Natural killer cell (primary cell): ENCODE results near the gene DOC2B. TPM values are rescaled to one million over a fixed set of nuclear protein-coding genes. Genes with fewer than 3 reads are reported as not detected.

Source experiments
- ATAC-seq, 3 donors: fragments of 150-1000 bp in 2 of 3; fragments of 200-7000 bp in 1 of 3; cut with Tn5 transposase; 1 replicate in 1 of 3; 2 replicates in 2 of 3; pipeline ENCODE4 v1.10.0; 2021; ENCODE audit warnings: mild to moderate bottlenecking in 2 of 3, moderate library complexity in 2 of 3
- DNase-seq, 2 donors: peaks; one replicate each; pipeline versions ENCODE4 v3.0.0 to v3.0.0-alpha.2; 2013 to 2021; ENCODE audit warnings: mixed read lengths in 1 of 2
- H3K27ac ChIP-seq: one replicate; pipeline ENCODE4 v1.5.1; 2013; ENCODE audit warnings: mild to moderate bottlenecking, low read length
- H3K27me3 ChIP-seq: one replicate; pipeline ENCODE4 v1.6.1; 2013; ENCODE audit warnings: low read length; ENCODE audit not compliant: control insufficient read depth, insufficient read depth
- H3K36me3 ChIP-seq: one replicate; pipeline ENCODE4 v1.6.1; 2013; ENCODE audit warnings: low read length; ENCODE audit not compliant: control insufficient read depth, insufficient read depth
- H3K4me1 ChIP-seq: one replicate; pipeline ENCODE4 v1.6.1; 2013; ENCODE audit warnings: low read length; ENCODE audit not compliant: control insufficient read depth, insufficient read depth
- H3K4me3 ChIP-seq: one replicate; pipeline ENCODE4 v1.5.1; 2013; ENCODE audit warnings: low read length
- H3K9me3 ChIP-seq: one replicate; pipeline ENCODE4 v1.6.1; 2013; ENCODE audit warnings: low read length; ENCODE audit not compliant: control insufficient read depth, insufficient read depth
- H3K27ac Mint-ChIP-seq, 2 donors: one replicate each; pipeline ENCODE4 v1.8.0; 2022; ENCODE audit warnings: mild to moderate bottlenecking in 2 of 2, mixed read lengths in 2 of 2, moderate library complexity in 1 of 2
- H3K27me3 Mint-ChIP-seq, 2 donors: one replicate each; pipeline ENCODE4 v1.8.0; 2022; ENCODE audit warnings: low read depth in 2 of 2, mixed read lengths in 2 of 2
- H3K36me3 Mint-ChIP-seq: one replicate; pipeline ENCODE4 v1.8.0; 2022; ENCODE audit warnings: mixed read lengths
- H3K4me1 Mint-ChIP-seq, 2 donors: one replicate each; pipeline ENCODE4 v1.8.0; 2022; ENCODE audit warnings: mixed read lengths in 2 of 2
- H3K4me3 Mint-ChIP-seq: one replicate; pipeline ENCODE4 v1.8.0; 2022; ENCODE audit warnings: mild to moderate bottlenecking, moderate library complexity, mixed read lengths
- H3K9me3 Mint-ChIP-seq, 2 donors: one replicate each; pipeline ENCODE4 v1.8.0; 2022; ENCODE audit warnings: mixed read lengths in 2 of 2
- CTCF ChIP-seq: fragments of 200-600 bp; IDR thresholded peaks from one replicate; pipeline ENCODE4 v1.8.0; 2022; ENCODE audit warnings: antibody characterized with exemption
- WGBS: methylation state at CpG from one replicate; pipeline ENCODE4 v1.1.7; 2013; ENCODE audit warnings: missing lambda C conversion rate; ENCODE audit not compliant: insufficient coverage; 5-methylcytosine and 5-hydroxymethylcytosine counted together
- intact Hi-C: fragments of 100-400 bp; cut with micrococcal nuclease; formaldehyde crosslinking; loops from one replicate; pipeline ENCODE4 v1.14.2; 2022
- total RNA-seq, 4 donors: library from RNA; stranded (reverse); fragments of 120-200 nt in 1 of 4; gene quantifications; one replicate each; pipeline versions ENCODE4 v1.2.3 to v1.2.4, GENCODE V29; 2013 to 2022

The DOC2B gene
- total RNA-seq, 3 donors from 2014 or later (not counting 1 experiment from before 2014, with no cell fraction given), result 0.07 to 0.20 TPM; not detected in 1

DNA sequence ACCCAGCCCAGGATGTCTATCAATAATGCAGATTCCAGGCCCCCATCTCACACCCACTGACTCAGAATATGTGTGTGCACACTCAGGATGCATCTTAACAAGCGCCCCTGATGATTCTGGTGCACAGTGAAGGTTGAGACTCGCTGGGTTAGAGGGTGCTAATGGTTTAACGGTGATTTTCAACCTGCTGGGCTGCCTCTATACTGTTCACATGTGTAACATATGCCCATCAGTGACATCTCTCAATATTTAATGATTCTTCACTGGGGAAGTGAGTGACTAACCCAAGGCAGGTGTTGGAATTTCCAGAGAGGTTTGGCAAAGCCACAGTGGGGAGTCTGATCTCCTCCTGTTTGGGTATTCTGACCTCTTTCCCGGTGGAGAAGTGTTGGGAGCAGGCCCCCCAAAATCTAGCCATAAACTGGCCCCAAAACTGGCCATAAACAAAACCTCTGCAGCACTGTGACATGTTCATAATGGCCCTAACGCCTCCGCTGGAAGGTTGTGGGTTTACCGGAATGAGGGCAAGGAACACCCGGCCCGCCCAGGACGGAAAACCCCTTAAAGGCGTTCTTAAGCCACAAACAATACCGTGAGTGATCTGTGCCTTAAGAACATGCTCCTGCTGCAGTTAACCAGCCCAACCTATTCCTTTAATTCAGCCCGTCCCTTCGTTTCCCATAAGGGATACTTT is 4.1 kb upstream of the DOC2B start:
- H3K27ac Mint-ChIP-seq, result no peak overlapping the region
- H3K27me3 Mint-ChIP-seq, result peaks cover 38 to 47% of the 10 kb centered on the region in 2 donors
- DNase-seq (peak in 1 of 2 donors; percentile 40), ATAC-seq (no peak)
- H3K4me3 Mint-ChIP-seq, result no peak overlapping the region
- peaks cover 3% of the 10 kb centered on the region for H3K4me1 ChIP-seq
- H3K9me3 ChIP-seq, result no peaks in the 10 kb centered on the region
- 62% methylated on average over 14 of the region's 14 CpGs for WGBS
- no peak for TF ChIP-seq CTCF
- H3K27ac ChIP-seq, result no peak overlapping the region
- peaks cover 0 to 4% of the 10 kb centered on the region in 2 donors for H3K9me3 Mint-ChIP-seq
- intact Hi-C loops, result no loop called here
- H3K36me3 Mint-ChIP-seq, result no peaks in the 10 kb centered on the region
- H3K27me3 ChIP-seq, result peaks cover 9% of the 10 kb centered on the region
- no peaks in the 10 kb centered on the region for H3K36me3 ChIP-seq
- H3K4me3 ChIP-seq, result no peak overlapping the region
- no peaks in the 10 kb centered on the region for H3K4me1 Mint-ChIP-seq

GRCh38 chr17:183021-183420 is 1.6 kb upstream of the DOC2B start:
- Mint-ChIP-seq H3K27ac (no peak overlapping the region), H3K27me3 (peaks cover 44 to 52% of the 10 kb centered on the region in 2 donors), H3K36me3 (no peaks in the 10 kb centered on the region), H3K4me1 (no peaks in the 10 kb centered on the region), H3K9me3 (no peaks in the 10 kb centered on the region), H3K4me3 (no peak overlapping the region)
- no peak overlapping the region for H3K4me3 ChIP-seq
- TF ChIP-seq CTCF, result no peak
- intact Hi-C loops, result no loop called here
- no peak overlapping the region for H3K27ac ChIP-seq
- peaks cover 15% of the 10 kb centered on the region for H3K27me3 ChIP-seq
- H3K36me3 ChIP-seq, result no peaks in the 10 kb centered on the region
- no peak for DNase-seq
- WGBS, result 89% methylated on average over 8 of the region's 8 CpGs
- H3K9me3 ChIP-seq, result no peaks in the 10 kb centered on the region
- peaks cover 3% of the 10 kb centered on the region for H3K4me1 ChIP-seq
- ATAC-seq, result no peak

- no peak for DNase-seq
- H3K9me3 ChIP-seq, result no peaks in the 10 kb centered on the region
- TF ChIP-seq CTCF, result no peak
- Mint-ChIP-seq H3K9me3 (no peaks in the 10 kb centered on the region), H3K27me3 (peaks cover 44 to 60% of the 10 kb centered on the region in 2 donors), H3K4me3 (peak overlapping the region; percentile 65), H3K27ac (no peak overlapping the region), H3K36me3 (no peaks in the 10 kb centered on the region), H3K4me1 (no peaks in the 10 kb centered on the region)
- intact Hi-C loops, result no loop called here
- peaks cover 15% of the 10 kb centered on the region for H3K27me3 ChIP-seq
- H3K4me1 ChIP-seq, result peaks cover 3% of the 10 kb centered on the region
- no peak overlapping the region for H3K27ac ChIP-seq
- 82% methylated on average over 18 of the region's 18 CpGs for WGBS
- no peak for ATAC-seq
- no peaks in the 10 kb centered on the region for H3K36me3 ChIP-seq
- H3K4me3 ChIP-seq, result no peak overlapping the region
These were observed 751 bp upstream of the DOC2B start for GRCh38 chr17:182050-182751.
